Panc1 (cell line): Measurements from ENCODE around the gene CITED4. TPM values are rescaled to one million over a fixed set of nuclear protein-coding genes. Genes with fewer than 3 reads are reported as not detected.
A peak's percentile ranks its signal among the peaks of the same experiment; 100 is the strongest.

Experiments used
- ATAC-seq: fragments of 200-7000 bp; cut with Tn5 transposase; 2 replicates; pipeline ENCODE4 v1.9.1; 2020; ENCODE audit warnings: mild to moderate bottlenecking, moderate library complexity
- Bru-seq: library from RNA; stranded (reverse); fragments of 400-500 nt; gene quantifications from one replicate; lab custom pipeline; 2021; lab: Mats Ljungman, UMichigan
- BruChase-seq, 2 experiments: library from RNA; stranded (reverse); fragments of 400-500 nt; gene quantifications; one replicate each; lab custom pipeline; 2021; lab: Mats Ljungman, UMichigan
- BruUV-seq: library from RNA; stranded (reverse); fragments of 400-500 nt; replicated peaks from 2 replicates; lab custom pipeline; 2021; lab: Mats Ljungman, UMichigan
- CTCF ChIA-PET: fragments of 300-600 bp; sonication (Branson Sonifier 250); formaldehyde crosslinking; loops from one replicate; lab custom pipeline; 2022; ENCODE audit warnings: antibody characterized with exemption; lab: Charles Lee
- POLR2A ChIA-PET: fragments of 300-600 bp; sonication (Branson Sonifier 250); formaldehyde crosslinking; loops from one replicate; lab custom pipeline; 2022; ENCODE audit warnings: antibody characterized with exemption; lab: Charles Lee
- DNase-seq: peaks from one replicate; pipeline ENCODE4 v3.0.0-alpha.2; 2010; ENCODE audit warnings: low read depth, low spot score
- H3K27ac ChIP-seq: 2 replicates; pipeline ENCODE4 v1.5.1; 2011; ENCODE audit warnings: mild to moderate bottlenecking, low read length, inconsistent platforms
- H3K27me3 ChIP-seq: fragments of 200-500 bp; sonication (Bioruptor generic); 2 replicates; pipeline ENCODE4 v1.6.0; 2014; ENCODE audit warnings: low read length, inconsistent platforms; ENCODE audit not compliant: control insufficient read depth, insufficient read depth
- H3K36me3 ChIP-seq: fragments of 200-500 bp; sonication (Bioruptor generic); 2 replicates; pipeline ENCODE4 v1.5.1; 2014; ENCODE audit warnings: inconsistent platforms, mild to moderate bottlenecking, low read length, moderate library complexity; ENCODE audit not compliant: control insufficient read depth, insufficient read depth
- H3K4me1 ChIP-seq: 2 replicates; pipeline ENCODE4 v1.5.1; 2011; ENCODE audit warnings: inconsistent platforms, mild to moderate bottlenecking, low read length, moderate library complexity; ENCODE audit not compliant: control insufficient read depth, insufficient read depth
- H3K4me3 ChIP-seq, 2 experiments: 2 replicates each; pipeline ENCODE4 v1.5.1; 2011 to 2012; ENCODE audit warnings: low read depth in 2 of 2, low read length in 2 of 2, mild to moderate bottlenecking in 2 of 2, inconsistent platforms in 1 of 2, moderate library complexity in 1 of 2
- H3K9me3 ChIP-seq: fragments of 200-500 bp; sonication (Bioruptor generic); 2 replicates; pipeline ENCODE4 v1.5.1; 2014; ENCODE audit warnings: low read depth, mild to moderate bottlenecking, inconsistent platforms, low read length, moderate library complexity; ENCODE audit not compliant: control insufficient read depth, insufficient read depth
- CTCF ChIP-seq: fragments of 450-650 bp; IDR thresholded peaks from 2 replicates; pipeline ENCODE4 v1.5.1; 2017; ENCODE audit warnings: mild to moderate bottlenecking
- POLR2AphosphoS5 ChIP-seq: IDR thresholded peaks from 2 replicates; pipeline ENCODE4 v1.6.1; 2012; ENCODE audit warnings: mild to moderate bottlenecking, low read depth, low read length, moderate library complexity
- REST ChIP-seq, 2 experiments: IDR thresholded peaks; 2 replicates each; pipeline ENCODE4 v1.6.1; 2011 to 2012; ENCODE audit warnings: low read depth in 2 of 2, control low read depth in 1 of 2, low read length in 1 of 2, mild to moderate bottlenecking in 1 of 2, moderate library complexity in 1 of 2; ENCODE audit not compliant: insufficient read depth in 1 of 2
- SIN3A ChIP-seq: IDR thresholded peaks from 2 replicates; pipeline ENCODE4 v1.6.1; 2012; ENCODE audit warnings: low read depth, mild to moderate bottlenecking, low read length, moderate library complexity, borderline replicate concordance; ENCODE audit not compliant: insufficient read depth
- TCF7L2 ChIP-seq: IDR thresholded peaks from 2 replicates; pipeline ENCODE4 v1.6.1; 2011; ENCODE audit warnings: mild to moderate bottlenecking, low read depth, low read length, inconsistent platforms
- in situ Hi-C: cut with HindIII; loops from 2 replicates; pipeline ENCODE4 v1.10.0; 2016; ENCODE audit warnings: low sequenced_read_pairs, low pct_unique_long_range_greater_than_20kb
- intact Hi-C: fragments of 100-400 bp; cut with micrococcal nuclease; formaldehyde crosslinking; loops from one replicate; pipeline ENCODE4 v1.10.0; 2022; ENCODE audit not compliant: unreplicated experiment
- long read RNA-seq: library from polyadenylated mRNA; unstranded; transcript quantifications from one replicate; pipeline ENCODE4 v2.0.0, GENCODE V29; 2021; ENCODE audit not compliant: unreplicated experiment
- polyA plus RNA-seq: library from polyadenylated mRNA; unstranded; fragments of >200 nt; gene quantifications from one replicate; pipeline ENCODE4 v1.2.1, GENCODE V29; 2012; ENCODE audit warnings: missing spikeins; ENCODE audit not compliant: insufficient read length
- total RNA-seq: library from RNA; stranded (reverse); gene quantifications from one replicate; pipeline ENCODE4 v1.2.1, GENCODE V29; 2021; ENCODE audit not compliant: unreplicated experiment

Gene CITED4
- total RNA-seq = 145 TPM
- polyA plus RNA-seq = 241 TPM
- percentile 76 among the genes with signal in this experiment for Bru-seq, nascent RNA
- percentile 93 among the genes with signal in this experiment for BruChase-seq, experiment 1, labeled RNA remaining after a 2-hour chase
- BruChase-seq, experiment 2, labeled RNA remaining after a 6-hour chase = percentile 84 among the genes with signal in this experiment
- long read RNA-seq, transcript CITED4-201 (1 exons, 1,316 nt) = major isoform, 322 of 323 reads
- long read RNA-seq, partial matches to known transcripts = 0 of 323 reads
- long read RNA-seq, other reads (novel, unspliced or antisense) = 1 of 323 reads

GRCh38 chr1:40862008-40862863 lies at the start of gene CITED4:
Gene CITED4, minus strand, starts transcription at chr1:40862363. Its CDS starts 236 bp downstream, at chr1:40862127.
- CTCF ChIA-PET = interaction anchor here (0.6 to 1.7 kb wide), 6 partner anchors 60 to 378 kb away, joined by 3 to 47 read pairs (median 4); no protein-coding TSS in a partner anchor
- Histone ChIP-seq H3K27me3 (no peaks in the 10 kb centered on the region), H3K9me3 (no peaks in the 10 kb centered on the region), H3K4me3 (peak within 1 kb of the TSS; percentile 72 to 82), H3K27ac (peak within 1 kb of the TSS; percentile 98), H3K4me1 (peaks cover 71% of the 10 kb centered on the region), H3K36me3 (no peaks in the 10 kb centered on the region)
- POLR2A ChIA-PET = interaction anchor here (0.6 to 2.0 kb wide), 7 partner anchors 14 to 117 kb away, joined by 3 to 17 read pairs (median 4); partner anchors contain the start of gene CTPS1
- DNase-seq = peak; percentile 89
- TSS peak; percentile 93 for BruUV-seq
- TF ChIP-seq SIN3A = no peak
- peak; percentile 39; the same call in 1 of the 2 replicates for TF ChIP-seq TCF7L2
- TF ChIP-seq CTCF = peak; percentile 79
- peak; percentile 99 for TF ChIP-seq POLR2AphosphoS5
- no peak for TF ChIP-seq REST (IDR thresholded peaks at IDR 0.05; ENCODE audit: insufficient read depth in 1 of 2, low read depth in 2 of 2, low read length in 1 of 2)
- intact Hi-C loops (loop anchor here (2.0 kb wide), 1 partner anchor 91 kb away; no protein-coding TSS in a partner anchor), in situ Hi-C loops (no loop called here)
- ATAC-seq = peak; percentile 86

- peaks cover 20% of the 10 kb centered on the region for H3K4me1 ChIP-seq
- POLR2A ChIA-PET = interaction anchor here (0.7 kb wide), 2 partner anchors 43 to 531 kb away, joined by 4 to 6 read pairs; no protein-coding TSS in a partner anchor
- DNase-seq (no peak), ATAC-seq (peak; percentile 56; the same call in 1 of the 2 replicates)
- no peak overlapping the region for H3K4me3 ChIP-seq
- H3K9me3 ChIP-seq = no peaks in the 10 kb centered on the region
- CTCF ChIA-PET = interaction anchor here (0.6 to 0.7 kb wide), 2 partner anchors 9 to 38 kb away, joined by 3 to 5 read pairs; no protein-coding TSS in a partner anchor
- intact Hi-C loops = no loop called here
- no peaks in the 10 kb centered on the region for H3K27me3 ChIP-seq
- no peak for TF ChIP-seq POLR2AphosphoS5
- TF ChIP-seq SIN3A = no peak
- no peak for TF ChIP-seq TCF7L2
- no peak for TF ChIP-seq REST (IDR thresholded peaks at IDR 0.05; ENCODE audit: insufficient read depth in 1 of 2, low read depth in 2 of 2, low read length in 1 of 2)
- TF ChIP-seq CTCF = no peak
- in situ Hi-C loops = no loop called here
- peak overlapping the region; percentile 84 for H3K27ac ChIP-seq
- H3K36me3 ChIP-seq = no peaks in the 10 kb centered on the region
- BruUV-seq = no TSS peak
Observed at GRCh38 chr1:40911105-40911504, 48.9 kb upstream of the CITED4 start.
